Gastroesophageal sphincter (tissue), 3 donors: Measurements from ENCODE around the gene RNF26.

Experiments used
- EP300 ChIP-seq: sonication (generic); formaldehyde crosslinking; IDR thresholded peaks from one replicate; pipeline ENCODE4 v1.6.1; 2017; ENCODE audit warnings: antibody characterized with exemption, mild to moderate bottlenecking
- POLR2A ChIP-seq, 2 donors: fragments of 450-650 bp; IDR thresholded peaks; one replicate each; pipeline ENCODE4 v1.6.1; 2017; ENCODE audit warnings: antibody characterized with exemption in 2 of 2, mild to moderate bottlenecking in 2 of 2, moderate library complexity in 1 of 2
- POLR2AphosphoS5 ChIP-seq: sonication (generic); formaldehyde crosslinking; IDR thresholded peaks from one replicate; pipeline ENCODE4 v1.6.1; 2017; ENCODE audit warnings: antibody characterized with exemption
- TF ChIP-seq, protein P1 (sequence below), 4 experiments: fragments of 200-600 bp in 2 of 4; fragments of 450-650 bp in 2 of 4; sonication (generic) in 1 of 4; IDR thresholded peaks; one replicate each; pipeline ENCODE4 v1.5.1; 2017 to 2019; ENCODE audit warnings: antibody characterized with exemption in 4 of 4, mild to moderate bottlenecking in 2 of 4, moderate library complexity in 2 of 4

DNA sequence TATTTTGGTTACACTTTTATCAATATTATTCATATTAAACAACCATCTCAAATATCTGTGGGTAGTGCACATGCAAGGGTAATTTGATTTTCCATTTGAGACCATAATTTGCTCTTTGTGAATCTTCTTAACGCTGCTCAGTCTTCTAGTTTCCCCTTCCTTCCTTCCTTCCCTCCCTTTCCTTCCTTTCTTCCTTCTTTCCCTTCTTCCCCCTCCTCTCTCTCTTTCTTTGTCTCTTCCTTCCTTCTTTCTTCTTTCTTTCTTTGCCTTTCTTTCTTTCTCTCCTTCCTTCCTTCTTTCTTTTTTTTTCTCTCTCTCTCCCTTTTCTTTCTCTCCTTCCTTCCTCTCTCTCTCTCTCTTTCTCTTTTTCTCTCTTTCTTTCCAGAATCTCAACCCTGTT lies 4.1 kb upstream of the RNF26 start:
- no peak for TF ChIP-seq EP300
- TF ChIP-seq, protein P1, sequence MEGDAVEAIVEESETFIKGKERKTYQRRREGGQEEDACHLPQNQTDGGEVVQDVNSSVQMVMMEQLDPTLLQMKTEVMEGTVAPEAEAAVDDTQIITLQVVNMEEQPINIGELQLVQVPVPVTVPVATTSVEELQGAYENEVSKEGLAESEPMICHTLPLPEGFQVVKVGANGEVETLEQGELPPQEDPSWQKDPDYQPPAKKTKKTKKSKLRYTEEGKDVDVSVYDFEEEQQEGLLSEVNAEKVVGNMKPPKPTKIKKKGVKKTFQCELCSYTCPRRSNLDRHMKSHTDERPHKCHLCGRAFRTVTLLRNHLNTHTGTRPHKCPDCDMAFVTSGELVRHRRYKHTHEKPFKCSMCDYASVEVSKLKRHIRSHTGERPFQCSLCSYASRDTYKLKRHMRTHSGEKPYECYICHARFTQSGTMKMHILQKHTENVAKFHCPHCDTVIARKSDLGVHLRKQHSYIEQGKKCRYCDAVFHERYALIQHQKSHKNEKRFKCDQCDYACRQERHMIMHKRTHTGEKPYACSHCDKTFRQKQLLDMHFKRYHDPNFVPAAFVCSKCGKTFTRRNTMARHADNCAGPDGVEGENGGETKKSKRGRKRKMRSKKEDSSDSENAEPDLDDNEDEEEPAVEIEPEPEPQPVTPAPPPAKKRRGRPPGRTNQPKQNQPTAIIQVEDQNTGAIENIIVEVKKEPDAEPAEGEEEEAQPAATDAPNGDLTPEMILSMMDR (IDR thresholded peaks at IDR 0.05) = no peak
- TF ChIP-seq POLR2AphosphoS5 = no peak
- TF ChIP-seq POLR2A (IDR thresholded peaks at IDR 0.05) = no peak
